Trophoblast cell (in vitro differentiated cells and primary cell): ENCODE data around the gene DPT.

ENCODE experiments used
- DNase-seq, 2 donors: peaks; one replicate each; pipeline ENCODE4 v3.0.0-alpha.2; 2016
- H2AFZ ChIP-seq: 2 replicates; pipeline ENCODE4 v1.6.1; 2013; ENCODE audit warnings: low read length, moderate library complexity, mild to moderate bottlenecking; ENCODE audit not compliant: insufficient read depth, poor library complexity
- H2AK5ac ChIP-seq: 2 replicates; pipeline ENCODE4 v1.6.1; 2013; ENCODE audit warnings: mild to moderate bottlenecking, low read length
- H2BK120ac ChIP-seq: 2 replicates; pipeline ENCODE4 v1.6.1; 2013; ENCODE audit warnings: low read length, mild to moderate bottlenecking, moderate library complexity; ENCODE audit not compliant: insufficient read depth, poor library complexity
- H2BK12ac ChIP-seq: 2 replicates; pipeline ENCODE4 v1.6.1; 2013; ENCODE audit warnings: mild to moderate bottlenecking, low read length, moderate library complexity
- H2BK5ac ChIP-seq: 2 replicates; pipeline ENCODE4 v1.6.1; 2013; ENCODE audit warnings: low read length, low read depth, moderate library complexity, mild to moderate bottlenecking; ENCODE audit not compliant: poor library complexity
- H3K14ac ChIP-seq: 2 replicates; pipeline ENCODE4 v1.6.1; 2013; ENCODE audit warnings: mild to moderate bottlenecking, low read length
- H3K18ac ChIP-seq: 2 replicates; pipeline ENCODE4 v1.6.1; 2013; ENCODE audit warnings: mild to moderate bottlenecking, low read length
- H3K23ac ChIP-seq: 2 replicates; pipeline ENCODE4 v1.6.1; 2013; ENCODE audit warnings: low read length
- H3K27ac ChIP-seq: 2 replicates; pipeline ENCODE4 v1.5.1; 2013; ENCODE audit warnings: low read depth, mild to moderate bottlenecking, inconsistent platforms, low read length, moderate library complexity
- H3K27me3 ChIP-seq: 2 replicates; pipeline ENCODE4 v1.6.1; 2013; ENCODE audit warnings: inconsistent platforms, mild to moderate bottlenecking, low read length, moderate library complexity; ENCODE audit not compliant: insufficient read depth
- H3K36me3 ChIP-seq, 2 experiments: 1 replicate in 1 of 2; 2 replicates in 1 of 2; pipeline ENCODE4 v1.6.1; 2013; ENCODE audit warnings: low read length in 2 of 2, mild to moderate bottlenecking in 2 of 2, moderate library complexity in 1 of 2; ENCODE audit not compliant: insufficient read depth in 2 of 2, control insufficient read depth in 1 of 2
- H3K4ac ChIP-seq: 2 replicates; pipeline ENCODE4 v1.6.1; 2013; ENCODE audit warnings: low read depth, mild to moderate bottlenecking, low read length, moderate library complexity
- H3K4me1 ChIP-seq, 2 experiments: 1 replicate in 1 of 2; 2 replicates in 1 of 2; pipeline ENCODE4 v1.6.1; 2013; ENCODE audit warnings: low read length in 2 of 2, mild to moderate bottlenecking in 2 of 2, moderate library complexity in 1 of 2; ENCODE audit not compliant: insufficient read depth in 2 of 2, control insufficient read depth in 1 of 2
- H3K4me2 ChIP-seq: 2 replicates; pipeline ENCODE4 v1.6.1; 2013; ENCODE audit warnings: inconsistent platforms, mild to moderate bottlenecking, low read length, moderate library complexity
- H3K4me3 ChIP-seq: 2 replicates; pipeline ENCODE4 v1.5.1; 2013; ENCODE audit warnings: mild to moderate bottlenecking, low read depth, low read length, inconsistent platforms
- H3K79me1 ChIP-seq: one replicate; pipeline ENCODE4 v1.6.1; 2013; ENCODE audit warnings: low read length
- H3K79me2 ChIP-seq: 2 replicates; pipeline ENCODE4 v1.6.1; 2013; ENCODE audit warnings: low read length, mild to moderate bottlenecking; ENCODE audit not compliant: control insufficient read depth, insufficient read depth, poor library complexity
- H3K9ac ChIP-seq: 2 replicates; pipeline ENCODE4 v1.6.1; 2013; ENCODE audit warnings: mild to moderate bottlenecking, low read length
- H3K9me3 ChIP-seq: 2 replicates; pipeline ENCODE4 v1.6.1; 2013; ENCODE audit warnings: low read depth, mild to moderate bottlenecking, control low read depth, inconsistent platforms, low read length; ENCODE audit not compliant: insufficient read depth
- H4K12ac ChIP-seq: 2 replicates; pipeline ENCODE4 v1.6.1; 2013; ENCODE audit warnings: low read depth, mild to moderate bottlenecking, low read length, moderate library complexity
- H4K8ac ChIP-seq: 2 replicates; pipeline ENCODE4 v1.6.1; 2013; ENCODE audit warnings: low read depth, mild to moderate bottlenecking, low read length, moderate library complexity
- H4K91ac ChIP-seq: one replicate; pipeline ENCODE4 v1.6.1; 2013; ENCODE audit warnings: low read depth, mild to moderate bottlenecking, low read length, moderate library complexity
- WGBS: extraction: QIAGEN DNeasy Blood & Tissue Kit; methylation state at CpG from one replicate; pipeline ENCODE4 v1.1.7; 2013; ENCODE audit warnings: missing lambda C conversion rate; ENCODE audit not compliant: insufficient read length, insufficient coverage; ENCODE audit errors: extremely low coverage; 5-methylcytosine and 5-hydroxymethylcytosine counted together

The DPT gene

GRCh38 chr1:168673974-168674683 is 54.9 kb downstream of the DPT start:
- H2BK120ac ChIP-seq, result no peak overlapping the region
- H3K36me3 ChIP-seq, result no peaks in the 10 kb centered on the region
- H3K18ac ChIP-seq, result no peak overlapping the region
- H2AK5ac ChIP-seq, result no peak overlapping the region
- no peaks in the 10 kb centered on the region for H3K4me1 ChIP-seq
- H3K27ac ChIP-seq, result no peak overlapping the region
- H2BK12ac ChIP-seq, result no peak overlapping the region
- H3K79me2 ChIP-seq, result no peaks in the 10 kb centered on the region
- H3K79me1 ChIP-seq, result no peaks in the 10 kb centered on the region
- H4K12ac ChIP-seq, result no peak overlapping the region
- H3K4ac ChIP-seq, result no peak overlapping the region
- no peak overlapping the region for H2BK5ac ChIP-seq
- H2AFZ ChIP-seq, result no peak overlapping the region
- no peak overlapping the region for H4K8ac ChIP-seq
- H3K9ac ChIP-seq, result no peak overlapping the region
- no peak overlapping the region for H3K14ac ChIP-seq
- H3K27me3 ChIP-seq, result no peaks in the 10 kb centered on the region
- no peak overlapping the region for H4K91ac ChIP-seq
- WGBS, result no CpG with 5 or more reads among the region's 2 CpGs
- H3K4me2 ChIP-seq, result no peak overlapping the region
- no peak for DNase-seq
- no peak overlapping the region for H3K23ac ChIP-seq
- H3K9me3 ChIP-seq, result no peaks in the 10 kb centered on the region
- H3K4me3 ChIP-seq, result no peak overlapping the region

- Histone ChIP-seq H3K4ac (no peak overlapping the region), H4K8ac (no peak overlapping the region), H3K18ac (no peak overlapping the region), H3K9ac (no peak overlapping the region), H4K12ac (no peak overlapping the region), H3K9me3 (no peaks in the 10 kb centered on the region), H3K27ac (no peak overlapping the region), H2AFZ (no peak overlapping the region), H3K27me3 (no peaks in the 10 kb centered on the region), H4K91ac (no peak overlapping the region), H3K23ac (no peak overlapping the region), H3K14ac (no peak overlapping the region), H3K4me1 (no peaks in the 10 kb centered on the region), H2BK5ac (no peak overlapping the region), H2AK5ac (no peak overlapping the region), H3K4me3 (no peak overlapping the region), H3K4me2 (no peak overlapping the region), H3K36me3 (no peaks in the 10 kb centered on the region), H3K79me1 (no peaks in the 10 kb centered on the region), H3K79me2 (no peaks in the 10 kb centered on the region), H2BK12ac (no peak overlapping the region), H2BK120ac (no peak overlapping the region)
- DNase-seq, result no peak
- WGBS, result no CpG with 5 or more reads among the region's 1 CpG
These were observed 56.7 kb downstream of the DPT start for GRCh38 chr1:168672278-168672677.

GRCh38 chr1:168671782-168672181 is 57.2 kb downstream of the DPT start:
- Histone ChIP-seq H3K27me3 (no peaks in the 10 kb centered on the region), H3K4me1 (no peaks in the 10 kb centered on the region), H3K4me2 (no peak overlapping the region), H2BK5ac (no peak overlapping the region), H3K79me2 (no peaks in the 10 kb centered on the region), H3K23ac (no peak overlapping the region), H2AFZ (no peak overlapping the region), H3K27ac (no peak overlapping the region), H3K36me3 (no peaks in the 10 kb centered on the region), H3K14ac (no peak overlapping the region), H3K9me3 (no peaks in the 10 kb centered on the region), H4K8ac (no peak overlapping the region), H3K79me1 (no peaks in the 10 kb centered on the region), H3K4me3 (no peak overlapping the region), H2BK12ac (no peak overlapping the region), H4K91ac (no peak overlapping the region), H3K4ac (no peak overlapping the region), H3K9ac (no peak overlapping the region), H2BK120ac (no peak overlapping the region), H2AK5ac (no peak overlapping the region), H4K12ac (no peak overlapping the region), H3K18ac (no peak overlapping the region)
- DNase-seq, result no peak

GRCh38 chr1:168665975-168666374 is 63.0 kb downstream of the DPT start:
- Histone ChIP-seq H3K18ac (no peak overlapping the region), H3K9ac (no peak overlapping the region), H3K4me2 (no peak overlapping the region), H4K91ac (no peak overlapping the region), H2AK5ac (no peak overlapping the region), H3K79me2 (no peaks in the 10 kb centered on the region), H3K27me3 (no peaks in the 10 kb centered on the region), H3K27ac (no peak overlapping the region), H3K79me1 (no peaks in the 10 kb centered on the region), H3K4me1 (no peaks in the 10 kb centered on the region), H2BK12ac (no peak overlapping the region), H3K4me3 (no peak overlapping the region), H2BK5ac (no peak overlapping the region), H3K36me3 (no peaks in the 10 kb centered on the region), H3K4ac (no peak overlapping the region), H4K8ac (no peak overlapping the region), H2AFZ (no peak overlapping the region), H3K14ac (no peak overlapping the region), H2BK120ac (no peak overlapping the region), H4K12ac (no peak overlapping the region), H3K23ac (no peak overlapping the region), H3K9me3 (no peaks in the 10 kb centered on the region)
- no peak for DNase-seq
- no CpG with 5 or more reads among the region's 1 CpG for WGBS
